Esophagus muscularis mucosa (tissue), 4 donors: Measurements from ENCODE around the gene LEMD3. TPM values are rescaled to one million over a fixed set of nuclear protein-coding genes. Genes with fewer than 3 reads are reported as not detected.

Experiments
- DNase-seq: peaks from one replicate; pipeline ENCODE4 v3.0.0-alpha.2; 2017; ENCODE audit errors: extremely low spot score
- H3K27ac ChIP-seq, 4 donors: fragments of 200-600 bp; sonication (generic); replicated peaks in 1 of 4; 1 replicate in 3 of 4; 2 replicates in 1 of 4; pipeline ENCODE4 v1.5.1; 2016 to 2019; ENCODE audit warnings: mild to moderate bottlenecking in 1 of 4
- H3K27me3 ChIP-seq, 4 donors: fragments of 200-600 bp; sonication (generic); one replicate each; pipeline versions ENCODE4 v1.5.1 to v1.6.0; 2016 to 2019
- H3K36me3 ChIP-seq, 4 donors: fragments of 200-600 bp; sonication (generic); one replicate each; pipeline ENCODE4 v1.5.1; 2016 to 2019
- H3K4me1 ChIP-seq, 4 donors: fragments of 200-600 bp; sonication (generic); one replicate each; pipeline ENCODE4 v1.5.1; 2016 to 2019
- H3K4me3 ChIP-seq, 4 donors: fragments of 200-600 bp; sonication (generic); 1 replicate in 2 of 4; 2 replicates in 2 of 4; pipeline ENCODE4 v1.5.1; 2016 to 2019; ENCODE audit warnings: mild to moderate bottlenecking in 4 of 4, moderate library complexity in 1 of 4
- H3K9me3 ChIP-seq, 4 donors: fragments of 200-600 bp; sonication (generic); 1 replicate in 3 of 4; 2 replicates in 1 of 4; pipeline ENCODE4 v1.5.1; 2016 to 2019
- CTCF ChIP-seq, 3 experiments: fragments of 200-600 bp in 2 of 3; fragments of 450-650 bp in 1 of 3; sonication (generic) in 2 of 3; IDR thresholded peaks; one replicate each; pipeline ENCODE4 v1.5.1; 2017 to 2019; ENCODE audit warnings: antibody characterized with exemption in 3 of 3, mild to moderate bottlenecking in 2 of 3, moderate library complexity in 1 of 3
- EP300 ChIP-seq: sonication (generic); formaldehyde crosslinking; IDR thresholded peaks from one replicate; pipeline ENCODE4 v1.6.1; 2017; ENCODE audit warnings: antibody characterized with exemption
- POLR2A ChIP-seq: fragments of 450-650 bp; IDR thresholded peaks from one replicate; pipeline ENCODE4 v1.6.1; 2017; ENCODE audit warnings: antibody characterized with exemption, moderate library complexity, mild to moderate bottlenecking, low read depth
- POLR2AphosphoS5 ChIP-seq, 2 donors: sonication (generic); formaldehyde crosslinking; IDR thresholded peaks; one replicate each; pipeline ENCODE4 v1.6.1; 2017; ENCODE audit warnings: antibody characterized with exemption in 2 of 2
- WGBS: methylation state at CpG from one replicate; pipeline ENCODE4 v1.1.5; 2018; 5-methylcytosine and 5-hydroxymethylcytosine counted together
- intact Hi-C: fragments of 100-400 bp; cut with DNase I; formaldehyde crosslinking; loops from one replicate; pipeline ENCODE4 v1.15.1; 2023
- total RNA-seq, 4 donors: library from RNA; depleted of rRNA; stranded (reverse); fragments of >200 nt; gene quantifications; one replicate each; pipeline versions ENCODE4 v1.1.0 to v1.2.1, GENCODE V29; 2016

Gene LEMD3
- total RNA-seq, 4 donors from 2014 or later: 26.6 to 39.0 (median 29.3) TPM

GRCh38 chr12:65205886-65206285 lies 36.5 kb downstream of the LEMD3 start:
- Histone ChIP-seq H3K9me3 (no peaks in the 10 kb centered on the region), H3K4me1 (peaks cover 16 to 40% (median 33%) of the 10 kb centered on the region in 4 donors), H3K27ac (no peak overlapping the region), H3K4me3 (no peak overlapping the region), H3K36me3 (no peaks in the 10 kb centered on the region), H3K27me3 (no peaks in the 10 kb centered on the region)
- TF ChIP-seq POLR2AphosphoS5 (IDR thresholded peaks at IDR 0.05) (no peak), POLR2A (no peak), EP300 (no peak), CTCF (IDR thresholded peaks at IDR 0.05) (no peak)
- intact Hi-C loops: no loop called here
- no peak for DNase-seq

- H3K27me3 ChIP-seq: no peaks in the 10 kb centered on the region
- TF ChIP-seq CTCF (IDR thresholded peaks at IDR 0.05) (no peak), EP300 (no peak), POLR2AphosphoS5 (IDR thresholded peaks at IDR 0.05) (no peak), POLR2A (no peak)
- WGBS: 89% methylated on average over 2 of the region's 2 CpGs
- no peak for DNase-seq
- no peak overlapping the region for H3K4me3 ChIP-seq
- intact Hi-C loops: no loop called here
- peaks cover 16 to 40% (median 34%) of the 10 kb centered on the region in 4 donors for H3K4me1 ChIP-seq
- no peaks in the 10 kb centered on the region for H3K9me3 ChIP-seq
- peaks cover 0 to 3% (median 0%) of the 10 kb centered on the region in 4 donors for H3K36me3 ChIP-seq
- H3K27ac ChIP-seq: no peak overlapping the region
These were observed 38.7 kb downstream of the LEMD3 start for GRCh38 chr12:65208125-65208524.

GRCh38 chr12:65208964-65209654 lies 39.7 kb downstream of the LEMD3 start:
- H3K4me3 ChIP-seq: no peak overlapping the region
- intact Hi-C loops: no loop called here
- H3K27me3 ChIP-seq: no peaks in the 10 kb centered on the region
- TF ChIP-seq POLR2AphosphoS5 (IDR thresholded peaks at IDR 0.05) (no peak), POLR2A (no peak), EP300 (no peak), CTCF (IDR thresholded peaks at IDR 0.05) (no peak)
- WGBS: 71% methylated on average over 3 of the region's 3 CpGs
- H3K9me3 ChIP-seq: no peaks in the 10 kb centered on the region
- H3K27ac ChIP-seq: no peak overlapping the region
- no peak for DNase-seq
- peaks cover 16 to 40% (median 33%) of the 10 kb centered on the region in 4 donors for H3K4me1 ChIP-seq
- peaks cover 0 to 6% (median 2%) of the 10 kb centered on the region in 4 donors for H3K36me3 ChIP-seq

- WGBS: 52% methylated on average over 2 of the region's 2 CpGs
- TF ChIP-seq POLR2A (no peak), EP300 (no peak), POLR2AphosphoS5 (IDR thresholded peaks at IDR 0.05) (no peak), CTCF (IDR thresholded peaks at IDR 0.05) (no peak)
- Histone ChIP-seq H3K36me3 (peaks cover 0 to 9% (median 3%) of the 10 kb centered on the region in 4 donors), H3K27me3 (no peaks in the 10 kb centered on the region), H3K9me3 (no peaks in the 10 kb centered on the region), H3K4me3 (no peak overlapping the region), H3K27ac (no peak overlapping the region), H3K4me1 (peaks cover 16 to 40% (median 33%) of the 10 kb centered on the region in 4 donors)
- no peak for DNase-seq
- intact Hi-C loops: no loop called here
These were observed 40.3 kb downstream of the LEMD3 start for GRCh38 chr12:65209655-65210043.

GRCh38 chr12:65217086-65217485 lies 47.7 kb downstream of the LEMD3 start:
- Histone ChIP-seq H3K4me3 (no peak overlapping the region), H3K27me3 (no peaks in the 10 kb centered on the region), H3K4me1 (peaks cover 0 to 17% (median 6%) of the 10 kb centered on the region in 4 donors), H3K27ac (no peak overlapping the region), H3K36me3 (peaks cover 3 to 46% (median 20%) of the 10 kb centered on the region in 4 donors), H3K9me3 (peaks cover 0 to 19% (median 15%) of the 10 kb centered on the region in 4 donors)
- intact Hi-C loops: no loop called here
- TF ChIP-seq EP300 (no peak), POLR2AphosphoS5 (IDR thresholded peaks at IDR 0.05) (no peak), CTCF (IDR thresholded peaks at IDR 0.05) (no peak), POLR2A (no peak)
- DNase-seq: no peak
